SK-N-SH treated with all-trans-retinoic acid at 6 μM for 48 hours (cell line): Measurements from ENCODE around the gene RPN1.

Experiments
- OSR1 ChIP-seq: fragments of 250-450 bp; sonication (Bioruptor Pico); IDR thresholded peaks from 2 replicates; pipeline ENCODE4 v1.8.0; 2022; ENCODE audit warnings: moderate library complexity, mild to moderate bottlenecking, inconsistent platforms
- PATZ1 ChIP-seq: fragments of 250-450 bp; sonication (Bioruptor Pico); IDR thresholded peaks from 2 replicates; pipeline ENCODE4 v1.8.0; 2020; ENCODE audit warnings: mild to moderate bottlenecking, moderate library complexity, borderline replicate concordance
- RARB ChIP-seq: fragments of 250-450 bp; sonication (Bioruptor Pico); IDR thresholded peaks from 2 replicates; pipeline ENCODE4 v1.8.0; 2021; ENCODE audit warnings: mild to moderate bottlenecking, moderate library complexity
- ZFP3 ChIP-seq: fragments of 250-450 bp; sonication (Bioruptor Pico); IDR thresholded peaks from 2 replicates; pipeline ENCODE4 v1.5.0; 2020; ENCODE audit warnings: mild to moderate bottlenecking, moderate library complexity
- ZFP30 ChIP-seq: fragments of 450-650 bp; formaldehyde crosslinking; IDR thresholded peaks from 2 replicates; pipeline ENCODE4 v1.5.0; 2022; ENCODE audit warnings: mild to moderate bottlenecking, moderate library complexity
- ZNF565 ChIP-seq: fragments of 450-650 bp; formaldehyde crosslinking; conservative IDR thresholded peaks from 2 replicates; pipeline ENCODE4 v1.5.0; 2020; ENCODE audit warnings: low read depth, mild to moderate bottlenecking, moderate library complexity
- ZNF8 ChIP-seq: fragments of 450-650 bp; formaldehyde crosslinking; IDR thresholded peaks from 2 replicates; pipeline ENCODE4 v1.5.0; 2020; ENCODE audit warnings: mild to moderate bottlenecking, moderate library complexity

- TF ChIP-seq ZNF8 (CRISPR knock-in tag) (no peak), ZFP3 (no peak), PATZ1 (CRISPR knock-in tag) (no peak), ZFP30 (CRISPR knock-in tag) (no peak), ZNF565 (no peak), OSR1 (CRISPR knock-in tag) (no peak), RARB (no peak)
Observed at GRCh38 chr3:128624526-128625138, 26.0 kb downstream of the RPN1 start.
